HL-60 (cell line): ENCODE results near the gene SPRR3.

Experiments used
- TF ChIP-seq, protein P1 (sequence below): IDR thresholded peaks from one replicate; pipeline ENCODE4 v1.5.1; 2011; ENCODE audit warnings: low read length, control low read depth, inconsistent platforms; ENCODE audit not compliant: insufficient read depth
- TF ChIP-seq, protein P2 (sequence below): IDR thresholded peaks from 2 replicates; pipeline ENCODE4 v1.6.1; 2012; ENCODE audit warnings: low read depth; ENCODE audit not compliant: insufficient replicate concordance

DNA sequence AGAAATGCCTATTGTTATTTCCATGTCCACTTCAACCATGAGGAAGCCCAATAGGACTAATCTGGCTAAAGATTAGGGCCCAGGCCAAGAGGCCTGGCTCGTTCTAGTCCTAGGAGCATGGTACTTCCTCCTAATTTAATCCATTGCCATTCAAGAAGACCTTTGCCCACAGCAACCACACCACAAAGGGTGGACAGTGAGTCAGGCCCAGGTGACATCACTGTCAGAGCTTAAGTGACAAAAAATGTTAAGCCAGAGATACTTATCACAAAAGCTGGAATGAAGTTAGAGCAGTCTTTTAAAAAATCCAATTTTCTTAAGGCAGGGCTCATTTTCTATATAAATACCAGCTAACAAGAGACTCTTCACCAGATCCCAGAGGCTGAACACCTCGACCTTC lies at the start of gene SPRR3:
- TF ChIP-seq, protein P1, sequence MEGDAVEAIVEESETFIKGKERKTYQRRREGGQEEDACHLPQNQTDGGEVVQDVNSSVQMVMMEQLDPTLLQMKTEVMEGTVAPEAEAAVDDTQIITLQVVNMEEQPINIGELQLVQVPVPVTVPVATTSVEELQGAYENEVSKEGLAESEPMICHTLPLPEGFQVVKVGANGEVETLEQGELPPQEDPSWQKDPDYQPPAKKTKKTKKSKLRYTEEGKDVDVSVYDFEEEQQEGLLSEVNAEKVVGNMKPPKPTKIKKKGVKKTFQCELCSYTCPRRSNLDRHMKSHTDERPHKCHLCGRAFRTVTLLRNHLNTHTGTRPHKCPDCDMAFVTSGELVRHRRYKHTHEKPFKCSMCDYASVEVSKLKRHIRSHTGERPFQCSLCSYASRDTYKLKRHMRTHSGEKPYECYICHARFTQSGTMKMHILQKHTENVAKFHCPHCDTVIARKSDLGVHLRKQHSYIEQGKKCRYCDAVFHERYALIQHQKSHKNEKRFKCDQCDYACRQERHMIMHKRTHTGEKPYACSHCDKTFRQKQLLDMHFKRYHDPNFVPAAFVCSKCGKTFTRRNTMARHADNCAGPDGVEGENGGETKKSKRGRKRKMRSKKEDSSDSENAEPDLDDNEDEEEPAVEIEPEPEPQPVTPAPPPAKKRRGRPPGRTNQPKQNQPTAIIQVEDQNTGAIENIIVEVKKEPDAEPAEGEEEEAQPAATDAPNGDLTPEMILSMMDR = no peak
- TF ChIP-seq, protein P2, sequence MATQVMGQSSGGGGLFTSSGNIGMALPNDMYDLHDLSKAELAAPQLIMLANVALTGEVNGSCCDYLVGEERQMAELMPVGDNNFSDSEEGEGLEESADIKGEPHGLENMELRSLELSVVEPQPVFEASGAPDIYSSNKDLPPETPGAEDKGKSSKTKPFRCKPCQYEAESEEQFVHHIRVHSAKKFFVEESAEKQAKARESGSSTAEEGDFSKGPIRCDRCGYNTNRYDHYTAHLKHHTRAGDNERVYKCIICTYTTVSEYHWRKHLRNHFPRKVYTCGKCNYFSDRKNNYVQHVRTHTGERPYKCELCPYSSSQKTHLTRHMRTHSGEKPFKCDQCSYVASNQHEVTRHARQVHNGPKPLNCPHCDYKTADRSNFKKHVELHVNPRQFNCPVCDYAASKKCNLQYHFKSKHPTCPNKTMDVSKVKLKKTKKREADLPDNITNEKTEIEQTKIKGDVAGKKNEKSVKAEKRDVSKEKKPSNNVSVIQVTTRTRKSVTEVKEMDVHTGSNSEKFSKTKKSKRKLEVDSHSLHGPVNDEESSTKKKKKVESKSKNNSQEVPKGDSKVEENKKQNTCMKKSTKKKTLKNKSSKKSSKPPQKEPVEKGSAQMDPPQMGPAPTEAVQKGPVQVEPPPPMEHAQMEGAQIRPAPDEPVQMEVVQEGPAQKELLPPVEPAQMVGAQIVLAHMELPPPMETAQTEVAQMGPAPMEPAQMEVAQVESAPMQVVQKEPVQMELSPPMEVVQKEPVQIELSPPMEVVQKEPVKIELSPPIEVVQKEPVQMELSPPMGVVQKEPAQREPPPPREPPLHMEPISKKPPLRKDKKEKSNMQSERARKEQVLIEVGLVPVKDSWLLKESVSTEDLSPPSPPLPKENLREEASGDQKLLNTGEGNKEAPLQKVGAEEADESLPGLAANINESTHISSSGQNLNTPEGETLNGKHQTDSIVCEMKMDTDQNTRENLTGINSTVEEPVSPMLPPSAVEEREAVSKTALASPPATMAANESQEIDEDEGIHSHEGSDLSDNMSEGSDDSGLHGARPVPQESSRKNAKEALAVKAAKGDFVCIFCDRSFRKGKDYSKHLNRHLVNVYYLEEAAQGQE = no peak
